A673 (cell line): ENCODE results near the gene DAPK1. TPM values are rescaled to one million over a fixed set of nuclear protein-coding genes. Genes with fewer than 3 reads are reported as not detected.

ENCODE experiments used
- BruUV-seq: library from RNA; stranded (reverse); fragments of 400-500 nt; replicated peaks from 2 replicates; lab custom pipeline; 2021; lab: Mats Ljungman, UMichigan
- CTCF ChIA-PET: fragments of 300-600 bp; sonication (Branson Sonifier 250); formaldehyde crosslinking; loops from one replicate; lab custom pipeline; 2022; ENCODE audit warnings: antibody characterized with exemption; lab: Charles Lee
- POLR2A ChIA-PET: fragments of 300-600 bp; sonication (Branson Sonifier 250); formaldehyde crosslinking; loops from one replicate; lab custom pipeline; 2022; ENCODE audit warnings: antibody characterized with exemption; ENCODE audit not compliant: low non-redundant PET; lab: Charles Lee
- DNase-seq: peaks from one replicate; pipeline ENCODE4 v3.0.0-alpha.2; 2015; ENCODE audit warnings: low spot score
- H3K27ac ChIP-seq: fragments of 200-600 bp; sonication (generic); 2 replicates; pipeline ENCODE4 v1.5.1; 2016; ENCODE audit warnings: mixed run types, low read depth, mild to moderate bottlenecking, mixed read lengths, antibody characterized with exemption, low read length; ENCODE audit not compliant: poor library complexity, severe bottlenecking
- H3K27me3 ChIP-seq: fragments of 200-600 bp; sonication (generic); replicated peaks from 2 replicates; pipeline ENCODE4 v1.6.1; 2017; ENCODE audit warnings: mixed run types, low read depth, mild to moderate bottlenecking, mixed read lengths, antibody characterized with exemption, low read length; ENCODE audit not compliant: insufficient read depth, poor library complexity
- H3K36me3 ChIP-seq: fragments of 200-600 bp; sonication (generic); 2 replicates; pipeline ENCODE4 v1.6.1; 2016; ENCODE audit warnings: mixed run types, mild to moderate bottlenecking, mixed read lengths, antibody characterized with exemption, low read length; ENCODE audit not compliant: insufficient read depth, poor library complexity, severe bottlenecking
- H3K4me1 ChIP-seq: fragments of 200-600 bp; sonication (generic); 2 replicates; pipeline ENCODE4 v1.6.1; 2017; ENCODE audit warnings: mixed run types, mild to moderate bottlenecking, mixed read lengths, antibody characterized with exemption, low read length; ENCODE audit not compliant: insufficient read depth, poor library complexity, severe bottlenecking
- H3K4me3 ChIP-seq: fragments of 200-600 bp; sonication (generic); 2 replicates; pipeline ENCODE4 v1.5.1; 2016; ENCODE audit warnings: low read depth, mixed run types, mild to moderate bottlenecking, mixed read lengths, low read length; ENCODE audit not compliant: poor library complexity, severe bottlenecking
- H3K9me3 ChIP-seq: fragments of 200-600 bp; sonication (generic); 2 replicates; pipeline ENCODE4 v1.6.1; 2016; ENCODE audit warnings: mixed run types, low read depth, mild to moderate bottlenecking, mixed read lengths, antibody characterized with exemption, low read length; ENCODE audit not compliant: poor library complexity, severe bottlenecking
- CTCF ChIP-seq: fragments of 300-800, 200-600 bp; sonication (generic); conservative IDR thresholded peaks from 2 replicates; pipeline ENCODE4 v1.5.1; 2017; ENCODE audit warnings: low read depth, mild to moderate bottlenecking, antibody characterized with exemption, low read length, moderate library complexity, mixed read lengths
- EZH2 ChIP-seq: fragments of 200-600 bp; sonication (generic); IDR thresholded peaks from 2 replicates; pipeline ENCODE4 v1.6.1; 2017; ENCODE audit warnings: borderline replicate concordance, low read depth, mild to moderate bottlenecking, mixed read lengths, antibody characterized with exemption, low read length; ENCODE audit not compliant: poor library complexity, severe bottlenecking
- intact Hi-C: fragments of 100-400 bp; cut with micrococcal nuclease; formaldehyde crosslinking; loops from one replicate; pipeline ENCODE4 v1.10.0; 2022; ENCODE audit not compliant: unreplicated experiment
- total RNA-seq: library from RNA; stranded (reverse); gene quantifications from 2 replicates; pipeline ENCODE4 v1.2.3, GENCODE V29; 2021

The DAPK1 gene
- total RNA-seq, 1 experiment from 2014 or later: 380 TPM

GRCh38 chr9:87698069-87698809 is 200.6 kb downstream of the DAPK1 start:
- no peak overlapping the region for H3K4me3 ChIP-seq
- DNase-seq: no peak
- H3K27me3 ChIP-seq: no peaks in the 10 kb centered on the region
- H3K4me1 ChIP-seq: no peaks in the 10 kb centered on the region
- ChIA-PET CTCF (no interaction called here), POLR2A (interaction anchor here (0.5 kb wide), 1 partner anchor 413 kb away, joined by 3 read pairs; no protein-coding TSS in a partner anchor)
- H3K27ac ChIP-seq: no peak overlapping the region
- TF ChIP-seq CTCF (no peak), EZH2 (no peak)
- H3K9me3 ChIP-seq: no peaks in the 10 kb centered on the region
- intact Hi-C loops: no loop called here
- H3K36me3 ChIP-seq: peaks cover 100% of the 10 kb centered on the region
- no TSS peak for BruUV-seq

- intact Hi-C loops: no loop called here
- DNase-seq: no peak
- POLR2A ChIA-PET: no interaction called here
- H3K36me3 ChIP-seq: peaks cover 100% of the 10 kb centered on the region
- CTCF ChIA-PET: no interaction called here
- no peaks in the 10 kb centered on the region for H3K27me3 ChIP-seq
- no TSS peak for BruUV-seq
- TF ChIP-seq CTCF (no peak), EZH2 (no peak)
- H3K4me1 ChIP-seq: no peaks in the 10 kb centered on the region
- H3K4me3 ChIP-seq: no peak overlapping the region
- H3K27ac ChIP-seq: no peak overlapping the region
- no peaks in the 10 kb centered on the region for H3K9me3 ChIP-seq
Observed at GRCh38 chr9:87699835-87700234, 202.2 kb downstream of the DAPK1 start.

- Histone ChIP-seq H3K36me3 (peaks cover 97% of the 10 kb centered on the region), H3K27ac (no peak overlapping the region), H3K4me1 (no peaks in the 10 kb centered on the region), H3K4me3 (no peak overlapping the region), H3K9me3 (no peaks in the 10 kb centered on the region), H3K27me3 (no peaks in the 10 kb centered on the region)
- CTCF ChIA-PET: no interaction called here
- TF ChIP-seq EZH2 (no peak), CTCF (no peak)
- POLR2A ChIA-PET: no interaction called here
- no peak for DNase-seq
- no TSS peak for BruUV-seq
- intact Hi-C loops: no loop called here
Observed at GRCh38 chr9:87701491-87701890, 203.8 kb downstream of the DAPK1 start.
